HEK293 (cell line): Measurements from ENCODE around the gene NTMT1.

Experiments used
- CTCF ChIA-PET: fragments of 350-600 bp; formaldehyde crosslinking; extraction: SDS; loops from one replicate; lab custom pipeline; 2021; ENCODE audit warnings: antibody characterized with exemption; lab: Yijun Ruan, JAX
- POLR2A ChIA-PET: fragments of 300-600 bp; formaldehyde crosslinking; extraction: SDS; loops from one replicate; lab custom pipeline; 2020; ENCODE audit warnings: antibody characterized with exemption, inconsistent platforms; lab: Yijun Ruan, JAX
- H3K27ac ChIP-seq: fragments of 200-500 bp; sonication (Bioruptor generic); 2 replicates; pipeline ENCODE4 v1.5.1; 2014; ENCODE audit warnings: low read depth, low read length, control low read depth, inconsistent platforms; ENCODE audit errors: extremely low read depth
- H3K36me3 ChIP-seq, 2 experiments: fragments of 200-500 bp in 1 of 2; sonication (Bioruptor generic) in 1 of 2; 1 replicate in 1 of 2; 2 replicates in 1 of 2; pipeline ENCODE4 v1.5.1; 2014 to 2017; ENCODE audit warnings: inconsistent platforms in 2 of 2, low read length in 2 of 2; ENCODE audit not compliant: control insufficient read depth in 2 of 2, insufficient read depth in 1 of 2
- H3K4me1 ChIP-seq: fragments of 200-500 bp; sonication (Bioruptor generic); 2 replicates; pipeline ENCODE4 v1.5.1; 2014; ENCODE audit warnings: mild to moderate bottlenecking, low read length, inconsistent platforms; ENCODE audit not compliant: control insufficient read depth, insufficient read depth
- H3K4me3 ChIP-seq: 2 replicates; pipeline ENCODE4 v1.5.1; 2011; ENCODE audit warnings: low read depth, mild to moderate bottlenecking, control low read depth, low read length, moderate library complexity
- H3K9me3 ChIP-seq: fragments of 200-500 bp; sonication (Bioruptor generic); 2 replicates; pipeline ENCODE4 v1.5.1; 2014; ENCODE audit warnings: low read depth, low read length, inconsistent platforms; ENCODE audit not compliant: control insufficient read depth, insufficient read depth
- ATF2 ChIP-seq: fragments of 450-650 bp; formaldehyde crosslinking; IDR thresholded peaks from 2 replicates; pipeline ENCODE4 v1.5.1; 2016; ENCODE audit warnings: missing biosample characterization, missing genetic modification characterization, low read depth
- EGR2 ChIP-seq: fragments of 450-650 bp; formaldehyde crosslinking; IDR thresholded peaks from 2 replicates; pipeline ENCODE4 v1.5.1; 2016; ENCODE audit warnings: low read depth, missing biosample characterization, missing genetic modification characterization
- HOXD13 ChIP-seq: sonication (generic); formaldehyde crosslinking; IDR thresholded peaks from 2 replicates; pipeline ENCODE4 v1.8.0; 2022; ENCODE audit warnings: missing genetic modification reagents, borderline replicate concordance
- SCRT1 ChIP-seq: fragments of 450-650 bp; formaldehyde crosslinking; IDR thresholded peaks from 2 replicates; pipeline ENCODE4 v1.5.1; 2016; ENCODE audit warnings: missing biosample characterization, missing genetic modification characterization, borderline replicate concordance
- SCRT2 ChIP-seq: fragments of 450-650 bp; formaldehyde crosslinking; IDR thresholded peaks from 2 replicates; pipeline ENCODE4 v1.5.1; 2016; ENCODE audit warnings: missing biosample characterization, missing genetic modification characterization
- ZEB2 ChIP-seq: fragments of 450-650 bp; formaldehyde crosslinking; IDR thresholded peaks from 2 replicates; pipeline ENCODE4 v1.5.1; 2016; ENCODE audit warnings: missing biosample characterization, missing genetic modification characterization
- ZNF114 ChIP-seq: fragments of 450-650 bp; formaldehyde crosslinking; IDR thresholded peaks from 2 replicates; pipeline ENCODE4 v1.5.0; 2017; ENCODE audit warnings: missing biosample characterization, missing genetic modification characterization
- ZNF221 ChIP-seq: fragments of 450-650 bp; formaldehyde crosslinking; IDR thresholded peaks from 2 replicates; pipeline ENCODE4 v1.5.1; 2017; ENCODE audit warnings: missing biosample characterization, missing genetic modification characterization, borderline replicate concordance
- ZNF239 ChIP-seq: fragments of 450-650 bp; formaldehyde crosslinking; IDR thresholded peaks from 2 replicates; pipeline ENCODE4 v1.5.1; 2016; ENCODE audit warnings: missing biosample characterization, missing genetic modification characterization
- ZNF311 ChIP-seq: fragments of 450-650 bp; formaldehyde crosslinking; IDR thresholded peaks from 2 replicates; pipeline ENCODE4 v1.5.1; 2017; ENCODE audit warnings: missing biosample characterization, missing genetic modification characterization, borderline replicate concordance
- ZNF341 ChIP-seq: fragments of 450-650 bp; formaldehyde crosslinking; IDR thresholded peaks from 2 replicates; pipeline ENCODE4; 2016; ENCODE audit warnings: low read depth, missing biosample characterization, missing genetic modification characterization
- ZNF501 ChIP-seq: fragments of 450-650 bp; formaldehyde crosslinking; IDR thresholded peaks from 2 replicates; pipeline ENCODE4 v1.5.1; 2016; ENCODE audit warnings: missing biosample characterization, missing genetic modification characterization
- ZNF518A ChIP-seq: fragments of 450-650 bp; formaldehyde crosslinking; conservative IDR thresholded peaks from 2 replicates; pipeline ENCODE4 v1.5.1; 2016; ENCODE audit warnings: low read depth, missing biosample characterization, missing genetic modification characterization
- ZNF555 ChIP-seq: fragments of 450-650 bp; formaldehyde crosslinking; conservative IDR thresholded peaks from 2 replicates; pipeline ENCODE4 v1.5.1; 2017; ENCODE audit warnings: missing biosample characterization, mild to moderate bottlenecking, missing genetic modification characterization, inconsistent platforms

Gene NTMT1

GRCh38 chr9:129580211-129580915 lies 45.6 kb upstream of the NTMT1 start:
- H3K27ac ChIP-seq, result no peak overlapping the region
- CTCF ChIA-PET, result interaction anchor here (0.6 to 1.0 kb wide), 3 partner anchors 11 to 398 kb away, joined by 3 to 7 read pairs (median 3); no protein-coding TSS in a partner anchor
- H3K4me1 ChIP-seq, result no peaks in the 10 kb centered on the region
- H3K4me3 ChIP-seq, result no peak overlapping the region
- TF ChIP-seq HOXD13 (no peak), SCRT2 (tag by site-specific recombination) (peak; percentile 42; the same call in 1 of the 2 replicates)
- TF ChIP-seq, all 188 proteins: peak for 1
- Histone ChIP-seq H3K36me3 (no peaks in the 10 kb centered on the region), H3K9me3 (no peaks in the 10 kb centered on the region)
- POLR2A ChIA-PET, result no interaction called here

DNA sequence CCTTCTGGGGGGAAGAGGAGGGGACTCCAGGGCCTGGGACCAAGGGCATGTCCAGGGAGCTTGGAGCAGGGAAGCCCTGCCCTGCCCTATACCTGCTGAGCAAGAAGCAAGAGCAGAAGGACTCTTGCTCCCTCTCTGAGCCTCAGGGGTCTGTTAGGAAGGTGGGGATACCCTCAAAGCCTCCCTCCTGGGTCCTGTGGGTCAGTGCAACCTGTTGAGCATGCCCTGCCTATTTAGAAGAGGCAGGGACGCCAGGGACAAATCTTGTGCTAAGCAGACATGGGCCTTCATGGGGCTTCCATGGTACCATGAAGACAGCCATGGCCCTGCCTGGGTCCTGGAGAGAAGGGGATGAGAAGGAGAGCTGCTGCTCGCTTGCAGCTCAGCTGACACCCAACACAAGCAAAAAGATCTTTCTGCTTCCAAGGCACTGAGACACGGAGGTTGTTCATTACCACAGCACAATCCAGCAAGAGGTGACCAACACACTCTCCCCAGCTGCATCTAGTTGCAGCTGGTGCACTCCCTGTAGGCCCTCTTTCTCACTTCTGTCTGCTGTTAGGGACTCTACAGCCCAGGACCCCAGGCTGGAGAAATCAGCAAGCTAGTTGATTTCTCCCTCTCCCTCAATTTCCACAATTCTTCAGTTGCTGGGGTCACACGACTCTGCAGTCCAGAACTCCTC lies 44.3 kb upstream of the NTMT1 start:
- Histone ChIP-seq H3K4me1 (no peaks in the 10 kb centered on the region), H3K36me3 (no peaks in the 10 kb centered on the region)
- ChIA-PET POLR2A (interaction anchor here (1.4 kb wide), 1 partner anchor 14 kb away, joined by 4 read pairs; no protein-coding TSS in a partner anchor), CTCF (interaction anchor here (1.0 to 1.2 kb wide), 2 partner anchors 19 to 414 kb away, joined by 3 to 4 read pairs; no protein-coding TSS in a partner anchor)
- TF ChIP-seq EGR2 (tag by site-specific recombination) (no peak), ZNF341 (tag by site-specific recombination) (peak; percentile 80; the same call in 1 of the 2 replicates), SCRT1 (tag by site-specific recombination) (0 out of 2 replicates have a peak, but pooled peaks have one; percentile 53), SCRT2 (tag by site-specific recombination) (peak; percentile 68)
- TF ChIP-seq, all 188 proteins: peak for 3
- H3K4me3 ChIP-seq, result no peak overlapping the region
- no peak overlapping the region for H3K27ac ChIP-seq
- H3K9me3 ChIP-seq, result no peaks in the 10 kb centered on the region

GRCh38 chr9:129582855-129583254 lies 43.1 kb upstream of the NTMT1 start:
- Histone ChIP-seq H3K4me1 (no peaks in the 10 kb centered on the region), H3K36me3 (no peaks in the 10 kb centered on the region), H3K4me3 (no peak overlapping the region), H3K9me3 (no peaks in the 10 kb centered on the region), H3K27ac (no peak overlapping the region)
- CTCF ChIA-PET, result interaction anchor here (0.9 to 2.0 kb wide), 2 partner anchors 8 to 28 kb away, joined by 6 read pairs; no protein-coding TSS in a partner anchor
- TF ChIP-seq ZNF501 (tag by site-specific recombination) (no peak), ZNF114 (tag by site-specific recombination) (no peak), ZNF518A (no peak), ZNF311 (tag by site-specific recombination) (no peak), ZNF555 (tag by site-specific recombination) (no peak), ZNF239 (no peak), ZEB2 (tag by site-specific recombination) (no peak), ATF2 (no peak), ZNF221 (no peak)
- POLR2A ChIA-PET, result interaction anchor here (1.4 kb wide), 1 partner anchor 10 kb away, joined by 4 read pairs; no protein-coding TSS in a partner anchor
